Activated T-cell treated with anti-CD3 and anti-CD28 coated beads for 4 hours (primary cell): ENCODE measurements around the gene IRX2.

Experiments used
- DNase-seq: peaks from one replicate; pipeline ENCODE4 v3.0.0-alpha.2; 2020

The IRX2 gene

DNA sequence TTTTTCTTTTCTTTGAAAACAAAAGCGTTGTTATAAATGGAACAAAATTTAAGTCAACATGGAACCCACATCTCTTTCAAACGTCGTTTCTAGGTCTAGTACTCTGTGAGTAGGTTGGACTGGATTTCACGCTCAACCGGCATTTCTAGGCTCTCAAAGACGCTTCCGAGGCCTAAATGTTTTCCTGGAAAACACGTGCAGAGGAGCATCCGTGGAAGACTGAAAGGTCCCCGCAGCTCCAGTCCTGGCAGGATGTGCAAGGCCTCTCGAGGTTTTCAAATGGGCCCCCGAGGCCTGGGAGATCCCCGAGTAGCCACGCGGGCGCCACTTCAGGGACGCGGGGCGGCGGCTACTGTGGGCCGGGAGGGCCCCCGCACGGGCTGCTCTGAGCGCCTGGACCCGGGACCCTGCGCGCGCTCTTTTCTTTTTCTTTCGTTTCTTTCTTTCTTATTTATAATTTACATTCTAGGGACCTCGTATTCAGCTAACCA, 4.2 kb upstream of the IRX2 start:
- DNase-seq: no peak

GRCh38 chr5:2755076-2755680, 3.7 kb upstream of the IRX2 start:
- no peak for DNase-seq

DNA sequence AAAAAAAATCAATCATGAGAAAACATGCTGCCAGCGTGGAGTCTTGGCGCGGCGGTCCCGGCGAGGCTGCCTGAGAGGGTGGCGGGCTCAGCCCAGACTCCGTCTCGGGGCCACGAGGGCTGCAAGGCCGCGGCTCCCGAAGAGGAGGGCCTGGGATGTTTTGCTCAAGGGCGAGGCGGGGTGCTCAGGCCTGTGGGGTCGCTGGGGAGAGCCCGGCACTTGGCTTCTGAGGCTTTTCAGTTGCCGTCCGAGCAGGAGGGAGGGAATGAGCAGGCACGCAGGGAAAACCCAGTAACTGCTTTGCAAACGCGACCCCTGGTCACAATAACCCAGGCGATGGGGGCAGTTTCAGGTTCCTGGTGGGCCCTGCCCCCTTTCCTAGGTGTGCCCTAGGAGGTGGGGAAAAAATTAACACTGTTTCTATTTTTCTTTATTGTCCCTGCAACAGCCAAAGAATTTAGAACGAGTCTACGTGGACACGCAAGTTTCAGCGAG, 3.2 kb upstream of the IRX2 start:
- DNase-seq: no peak

DNA sequence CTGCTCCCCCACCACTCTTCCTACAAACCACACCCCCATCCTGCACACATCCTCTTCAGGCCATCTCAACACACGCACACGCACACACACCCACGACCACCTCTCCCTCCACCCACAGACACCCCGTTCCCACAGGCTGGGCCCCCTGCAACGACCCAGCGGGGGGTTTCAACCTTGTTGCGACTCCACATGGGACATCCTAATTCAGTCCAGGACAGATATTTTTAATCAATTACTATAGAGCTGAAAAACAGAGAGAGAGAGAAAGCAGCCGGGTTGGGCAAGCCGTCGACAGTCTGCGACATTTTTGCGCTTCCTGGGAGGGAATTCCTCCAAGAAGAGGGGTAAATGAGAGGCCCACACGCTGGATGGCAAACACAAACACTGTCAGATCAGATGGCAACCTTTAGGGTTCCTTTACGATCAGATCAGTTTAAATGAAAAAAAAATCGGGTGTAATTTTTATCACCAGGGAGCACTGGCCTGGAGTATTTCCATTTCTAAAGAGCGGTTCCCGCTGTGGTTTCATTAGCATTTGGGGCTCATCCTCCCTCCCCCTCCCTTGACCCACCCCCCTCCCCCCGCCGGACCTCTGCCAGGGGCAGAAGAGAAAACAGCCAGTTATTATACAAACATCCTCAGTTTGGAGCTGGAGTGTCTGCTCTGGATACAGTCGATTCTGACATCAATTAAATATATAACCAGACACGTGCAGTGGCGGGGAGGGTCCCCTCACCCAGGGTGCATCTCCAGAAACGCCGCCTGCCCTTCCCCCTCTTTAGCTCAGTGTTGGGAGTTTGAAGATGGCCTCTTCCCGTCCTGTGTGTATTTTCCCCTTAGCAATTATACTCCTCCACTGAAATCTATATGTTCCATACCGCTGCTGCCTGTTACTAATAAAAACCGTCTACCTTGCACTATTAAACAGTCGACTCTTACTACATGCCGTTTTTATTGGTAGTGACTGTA, 2.3 kb upstream of the IRX2 start:
- no peak for DNase-seq

DNA sequence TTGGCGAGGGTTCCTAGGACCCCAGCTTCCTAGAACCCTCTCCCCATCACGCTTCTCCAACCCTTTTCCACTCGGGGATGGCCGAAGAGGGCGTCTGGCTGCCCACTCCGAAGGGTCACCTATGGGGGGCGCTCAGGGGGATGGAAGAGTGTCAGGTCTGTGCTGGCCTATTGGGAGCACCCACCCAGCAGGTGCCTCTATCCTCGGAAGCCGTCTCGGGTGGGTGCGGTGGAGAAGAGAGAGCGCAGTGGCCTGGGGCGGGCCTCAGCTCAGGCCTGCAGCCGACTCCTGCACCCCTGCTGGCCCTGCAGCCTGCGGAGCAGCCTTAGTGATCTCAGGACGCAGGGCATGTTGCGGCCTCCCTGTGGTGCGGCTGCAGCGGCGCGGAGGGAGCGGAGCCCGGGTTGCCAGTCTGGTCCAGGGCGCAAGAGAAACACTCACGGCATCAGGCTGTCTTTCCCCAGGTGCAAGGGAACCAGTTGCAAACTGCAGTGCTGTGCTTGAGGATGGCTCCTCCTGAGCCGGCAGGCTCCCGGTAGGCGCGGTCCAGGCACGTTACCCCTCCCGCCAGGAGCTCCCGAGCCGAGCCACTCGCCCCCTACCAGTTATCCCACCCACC, 1.5 kb upstream of the IRX2 start:
- DNase-seq: no peak

- no peak for DNase-seq
Observed at GRCh38 chr5:2752059-2752820, 763 bp upstream of the IRX2 start.

DNA sequence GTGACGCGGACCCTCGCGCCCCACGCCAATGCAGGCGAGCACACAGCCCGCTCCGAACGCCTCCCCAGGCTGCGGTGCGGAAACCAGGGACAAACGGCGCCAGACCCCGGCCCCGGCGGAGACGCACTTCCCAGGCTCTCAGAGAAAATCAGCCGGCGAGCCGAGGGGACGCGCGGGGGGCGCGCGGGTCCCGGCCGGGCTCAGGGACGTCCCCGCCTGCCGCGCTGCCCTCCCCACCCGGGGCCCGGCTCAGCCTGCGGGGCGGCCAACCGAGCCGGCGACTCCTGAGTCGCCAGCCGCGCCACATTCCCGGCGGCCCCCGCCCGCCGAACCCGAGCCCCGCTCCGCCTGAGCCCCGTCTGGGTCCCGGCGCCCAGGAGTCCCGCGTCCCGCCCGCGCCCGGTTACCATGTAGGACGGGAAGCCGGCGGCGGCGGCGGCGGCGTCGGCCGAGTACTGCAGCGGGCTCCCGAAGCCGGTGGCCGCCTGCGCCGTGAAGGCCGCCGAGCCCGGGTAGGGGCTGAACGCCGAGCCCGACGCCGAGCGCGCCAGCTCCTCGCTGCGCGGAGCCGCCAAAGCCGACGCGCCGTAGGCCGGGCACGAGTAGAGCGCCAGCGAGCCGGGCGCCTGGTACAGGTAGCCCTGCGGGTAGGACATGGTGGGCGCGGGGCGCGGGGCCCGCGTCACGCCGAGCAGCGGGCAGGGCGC, 566 bp downstream of the IRX2 start:
- no peak for DNase-seq

- DNase-seq: no peak
Observed at GRCh38 chr5:2750026-2750757, 1.3 kb downstream of the IRX2 start.

DNA sequence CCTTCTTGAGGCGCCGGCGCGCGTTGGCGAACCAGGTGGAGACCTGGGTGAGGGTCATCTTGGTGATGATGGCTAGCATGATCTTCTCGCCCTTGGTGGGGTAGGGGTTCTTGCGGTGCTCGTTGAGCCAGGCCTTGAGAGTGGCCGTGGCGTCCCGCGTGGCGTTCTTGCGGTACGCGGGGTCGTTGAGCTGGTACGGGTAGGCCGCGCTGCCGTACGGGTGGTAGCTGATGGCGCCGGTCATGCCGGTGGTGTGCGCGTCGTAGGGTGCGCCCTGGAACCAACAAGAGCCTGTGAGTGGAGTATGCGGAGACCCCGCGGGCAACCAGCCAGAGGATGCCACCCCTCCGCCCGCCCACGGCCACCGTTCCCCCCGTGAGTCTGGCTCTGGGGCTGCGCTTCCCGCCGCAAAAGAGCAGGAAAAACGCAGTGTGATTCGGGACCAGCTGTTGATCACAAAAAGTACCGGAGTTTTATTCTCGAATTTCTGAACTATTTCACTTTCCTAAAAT, 1.9 kb downstream of the IRX2 start:
- DNase-seq: no peak

DNA sequence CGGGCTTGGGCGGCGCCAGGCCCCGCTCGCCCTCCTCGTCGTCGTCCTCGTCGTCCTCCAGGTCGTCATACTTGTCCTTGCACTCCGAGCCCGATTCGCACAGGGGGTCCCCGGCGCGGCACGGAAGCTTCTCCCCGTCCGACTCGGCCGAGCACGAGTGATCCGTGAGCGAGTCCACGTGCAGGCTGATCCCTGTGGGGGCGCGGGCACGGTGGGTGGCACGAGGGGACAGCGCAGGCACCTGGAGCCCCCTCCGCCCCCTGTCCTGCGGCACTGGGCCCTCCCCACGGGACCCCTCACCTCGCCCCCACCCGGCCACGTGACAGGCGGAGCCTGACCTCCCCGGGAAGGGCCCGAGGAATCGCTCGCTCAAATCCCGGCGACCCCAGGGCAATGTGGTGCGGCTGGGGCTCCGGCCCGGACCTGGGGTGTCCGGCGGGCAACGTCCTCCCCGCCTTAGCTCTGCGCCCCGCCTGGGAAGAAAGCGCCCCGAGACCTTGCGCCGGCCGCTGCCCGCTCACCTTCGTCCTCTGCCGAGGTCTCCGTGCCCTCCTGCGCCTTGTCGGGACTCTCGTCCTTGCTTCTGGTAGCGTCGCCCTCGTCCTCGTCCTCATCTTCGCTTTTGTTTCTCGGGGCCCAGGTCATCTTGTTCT, 2.5 kb downstream of the IRX2 start:
- no peak for DNase-seq

DNA sequence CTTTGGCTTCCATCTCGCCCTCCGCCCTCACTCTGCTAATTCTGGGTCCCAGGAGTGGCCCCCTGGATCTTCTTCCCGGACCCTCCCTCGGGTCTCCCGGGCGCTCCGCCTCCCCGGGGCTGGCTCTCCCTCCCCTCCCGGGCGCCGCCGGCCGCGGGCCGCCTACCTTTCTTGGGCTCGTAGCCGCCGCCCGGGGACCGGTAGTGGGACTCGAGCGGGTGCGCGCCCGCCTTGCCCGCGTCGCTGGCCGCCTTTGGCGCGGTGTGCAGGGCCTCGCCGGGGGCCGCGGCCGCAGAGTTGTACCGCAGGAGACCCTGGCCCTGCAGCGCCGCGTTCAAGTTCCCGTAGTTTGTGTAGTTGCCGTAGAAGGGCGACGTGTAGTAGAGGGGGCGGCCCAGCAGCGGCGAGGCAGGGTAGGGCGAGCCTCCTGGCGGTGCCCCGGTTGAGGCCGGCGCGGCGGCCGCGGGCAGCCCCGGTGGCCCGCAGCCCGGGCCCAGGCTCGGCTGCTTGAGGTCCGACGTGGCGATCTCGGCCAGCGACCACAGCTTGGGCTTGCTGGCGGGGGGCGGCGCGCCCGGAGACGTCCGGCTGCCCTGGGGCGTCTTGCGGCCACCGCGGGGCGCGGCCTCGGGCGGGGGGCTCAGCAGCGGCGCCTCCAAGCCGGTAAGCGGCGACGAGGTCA, 3.2 kb downstream of the IRX2 start:
- no peak for DNase-seq

- DNase-seq: no peak
Observed at GRCh38 chr5:2747363-2748162, 3.9 kb downstream of the IRX2 start.

- no peak for DNase-seq
Observed at GRCh38 chr5:2746561-2747032, 4.9 kb downstream of the IRX2 start.

DNA sequence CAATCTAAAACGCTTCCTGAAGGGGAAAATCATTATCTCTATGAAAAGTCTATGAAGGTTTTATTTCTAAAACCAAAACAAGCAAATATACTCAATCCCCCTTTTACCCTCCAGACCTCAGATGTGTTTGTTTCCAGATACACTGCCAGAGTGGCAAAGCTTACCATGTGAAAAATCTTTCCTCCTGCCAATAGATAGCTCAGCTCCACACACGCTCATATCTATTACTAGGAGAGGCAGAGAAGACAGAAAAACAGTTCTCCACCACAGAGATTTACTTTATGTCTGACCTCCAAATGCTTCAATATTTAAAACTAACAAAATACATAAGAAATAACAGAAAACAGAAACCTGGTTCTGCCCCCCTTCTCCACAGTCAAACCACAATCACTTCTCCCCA, 7.0 kb downstream of the IRX2 start:
- no peak for DNase-seq

DNA sequence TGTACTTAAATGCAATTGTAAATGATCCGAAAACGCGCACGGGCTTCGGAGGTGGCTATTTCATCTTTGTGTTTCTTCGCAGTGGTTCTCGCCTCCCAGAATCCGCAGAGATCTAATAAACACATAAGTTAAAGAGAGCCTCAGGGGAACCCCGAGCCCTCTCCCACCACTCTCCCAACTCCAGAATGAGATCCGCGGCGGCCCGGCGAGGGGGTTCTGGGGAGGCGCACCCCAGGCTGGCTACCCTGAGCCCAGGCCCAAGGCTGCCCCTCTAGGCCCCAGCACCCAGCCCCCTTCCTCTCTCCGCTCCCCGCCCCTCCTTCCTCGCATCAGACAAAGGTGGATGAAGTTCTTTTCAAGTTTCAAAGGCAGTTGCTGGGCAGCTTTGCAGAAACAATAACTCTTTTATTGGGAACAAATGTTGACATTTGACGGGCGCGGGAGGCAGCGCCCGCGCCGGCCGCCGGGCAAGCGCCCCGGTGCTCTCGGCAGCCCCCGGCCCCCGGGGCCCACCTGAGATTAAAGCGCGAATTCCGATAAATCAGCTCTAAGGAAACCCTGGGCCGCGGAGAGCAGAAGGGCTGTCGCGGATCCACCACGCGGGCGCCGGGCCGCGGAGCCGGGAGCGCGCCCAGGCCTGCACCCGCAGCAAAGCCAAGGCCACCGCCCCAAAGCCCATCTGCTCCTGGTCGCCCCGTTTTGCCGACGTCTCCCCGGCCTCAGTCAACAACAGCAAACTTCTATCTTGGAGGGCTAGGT, 8.4 kb downstream of the IRX2 start:
- DNase-seq: no peak

- no peak for DNase-seq
Observed at GRCh38 chr5:2741956-2742355, 9.5 kb downstream of the IRX2 start.

- no peak for DNase-seq
Observed at GRCh38 chr5:2740876-2741555, 10.5 kb downstream of the IRX2 start.
